Tibial artery (tissue), 4 donors: ENCODE data around the gene PSMD9.

Experiments
- DNase-seq, 2 donors: peaks; one replicate each; pipeline ENCODE4 v3.0.0-alpha.2; 2019
- H3K27ac ChIP-seq, 2 donors: fragments of 200-600 bp; sonication (generic) in 1 of 2; 1 replicate in 1 of 2; 2 replicates in 1 of 2; pipeline ENCODE4 v1.5.1; 2018 to 2019; ENCODE audit warnings: mild to moderate bottlenecking in 1 of 2
- H3K27me3 ChIP-seq, 2 donors: fragments of 200-600 bp; sonication (generic) in 1 of 2; one replicate each; pipeline versions ENCODE4 v1.5.1 to v1.6.0; 2016 to 2019
- H3K36me3 ChIP-seq, 3 donors: fragments of 200-600 bp; sonication (generic) in 2 of 3; one replicate each; pipeline ENCODE4 v1.5.1; 2016 to 2019; ENCODE audit warnings: mild to moderate bottlenecking in 2 of 3
- H3K4me1 ChIP-seq, 4 donors: fragments of 200-600 bp; sonication (generic) in 2 of 4; 1 replicate in 3 of 4; 2 replicates in 1 of 4; pipeline ENCODE4 v1.5.1; 2016 to 2019
- H3K4me3 ChIP-seq, 2 donors: fragments of 200-600 bp; sonication (generic) in 1 of 2; 1 replicate in 1 of 2; 2 replicates in 1 of 2; pipeline ENCODE4 v1.5.1; 2018 to 2019; ENCODE audit warnings: mild to moderate bottlenecking in 2 of 2
- H3K9me3 ChIP-seq, 3 donors: fragments of 200-600 bp; sonication (generic) in 1 of 3; one replicate each; pipeline ENCODE4 v1.5.1; 2016 to 2019
- intact Hi-C: fragments of 100-400 bp; cut with DNase I; formaldehyde crosslinking; loops from one replicate; pipeline ENCODE4 v1.15.0; 2023; ENCODE audit warnings: low total_unique reads
- TF ChIP-seq, protein P1 (sequence below), 2 experiments: fragments of 200-600 bp in 1 of 2; fragments of 450-650 bp in 1 of 2; IDR thresholded peaks; one replicate each; pipeline ENCODE4 v1.5.1; 2017 to 2019; ENCODE audit warnings: antibody characterized with exemption in 2 of 2, mild to moderate bottlenecking in 1 of 2, moderate library complexity in 1 of 2

The PSMD9 gene

DNA sequence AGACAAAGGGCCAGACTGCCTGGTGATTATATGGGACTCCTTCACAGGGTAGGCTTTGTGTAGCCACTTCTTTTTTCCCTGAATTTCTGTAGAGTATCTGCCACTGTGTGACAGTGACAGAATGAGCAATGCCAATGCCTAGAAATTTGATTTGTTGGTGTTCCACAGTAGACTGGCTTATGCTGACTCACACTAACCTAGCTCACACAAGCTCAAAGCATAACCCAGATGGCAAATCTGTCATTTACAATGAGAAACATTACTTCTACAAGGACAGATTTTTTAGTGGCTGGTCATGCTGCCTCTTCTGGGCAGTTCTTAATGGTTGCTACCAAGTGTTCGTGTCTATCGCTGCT, 45.7 kb downstream of the PSMD9 start:
- no peak for DNase-seq
- H3K4me1 ChIP-seq: no peaks in the 10 kb centered on the region

DNA sequence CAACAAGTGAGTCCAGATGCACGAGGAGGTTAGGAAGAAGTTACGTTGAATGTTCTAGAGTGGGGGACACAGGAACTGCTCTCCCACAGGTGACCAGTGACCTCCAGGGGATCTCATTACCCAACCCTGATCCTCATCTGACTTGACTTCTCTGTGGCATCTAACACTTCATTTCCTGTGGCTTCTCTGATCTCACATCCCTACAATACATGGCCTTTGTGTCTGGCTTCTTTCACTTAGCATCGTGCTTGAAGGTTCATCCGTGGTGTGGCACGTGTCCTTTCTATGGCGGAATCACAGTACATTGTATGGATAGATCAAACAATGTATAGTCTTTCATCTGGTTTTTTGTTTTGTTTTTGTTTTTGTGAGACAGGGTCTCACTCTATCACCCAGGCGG, 49.1 kb downstream of the PSMD9 start:
- Histone ChIP-seq H3K4me3 (no peak overlapping the region), H3K36me3 (peaks cover 0 to 27% (median 7%) of the 10 kb centered on the region in 3 donors), H3K27ac (no peak overlapping the region), H3K27me3 (no peaks in the 10 kb centered on the region), H3K9me3 (no peaks in the 10 kb centered on the region), H3K4me1 (no peaks in the 10 kb centered on the region)
- DNase-seq: no peak
- TF ChIP-seq, protein P1, sequence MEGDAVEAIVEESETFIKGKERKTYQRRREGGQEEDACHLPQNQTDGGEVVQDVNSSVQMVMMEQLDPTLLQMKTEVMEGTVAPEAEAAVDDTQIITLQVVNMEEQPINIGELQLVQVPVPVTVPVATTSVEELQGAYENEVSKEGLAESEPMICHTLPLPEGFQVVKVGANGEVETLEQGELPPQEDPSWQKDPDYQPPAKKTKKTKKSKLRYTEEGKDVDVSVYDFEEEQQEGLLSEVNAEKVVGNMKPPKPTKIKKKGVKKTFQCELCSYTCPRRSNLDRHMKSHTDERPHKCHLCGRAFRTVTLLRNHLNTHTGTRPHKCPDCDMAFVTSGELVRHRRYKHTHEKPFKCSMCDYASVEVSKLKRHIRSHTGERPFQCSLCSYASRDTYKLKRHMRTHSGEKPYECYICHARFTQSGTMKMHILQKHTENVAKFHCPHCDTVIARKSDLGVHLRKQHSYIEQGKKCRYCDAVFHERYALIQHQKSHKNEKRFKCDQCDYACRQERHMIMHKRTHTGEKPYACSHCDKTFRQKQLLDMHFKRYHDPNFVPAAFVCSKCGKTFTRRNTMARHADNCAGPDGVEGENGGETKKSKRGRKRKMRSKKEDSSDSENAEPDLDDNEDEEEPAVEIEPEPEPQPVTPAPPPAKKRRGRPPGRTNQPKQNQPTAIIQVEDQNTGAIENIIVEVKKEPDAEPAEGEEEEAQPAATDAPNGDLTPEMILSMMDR (IDR thresholded peaks at IDR 0.05): no peak
- intact Hi-C loops: no loop called here

More for the DNA sequence above, 45.7 kb downstream of the PSMD9 start:
- TF ChIP-seq, protein P1 (IDR thresholded peaks at IDR 0.05): no peak
- no peak overlapping the region for H3K27ac ChIP-seq
- H3K27me3 ChIP-seq: no peaks in the 10 kb centered on the region
- intact Hi-C loops: no loop called here
- no peaks in the 10 kb centered on the region for H3K9me3 ChIP-seq
- H3K4me3 ChIP-seq: no peak overlapping the region
- H3K36me3 ChIP-seq: peaks cover 0 to 23% (median 7%) of the 10 kb centered on the region in 3 donors

DNA sequence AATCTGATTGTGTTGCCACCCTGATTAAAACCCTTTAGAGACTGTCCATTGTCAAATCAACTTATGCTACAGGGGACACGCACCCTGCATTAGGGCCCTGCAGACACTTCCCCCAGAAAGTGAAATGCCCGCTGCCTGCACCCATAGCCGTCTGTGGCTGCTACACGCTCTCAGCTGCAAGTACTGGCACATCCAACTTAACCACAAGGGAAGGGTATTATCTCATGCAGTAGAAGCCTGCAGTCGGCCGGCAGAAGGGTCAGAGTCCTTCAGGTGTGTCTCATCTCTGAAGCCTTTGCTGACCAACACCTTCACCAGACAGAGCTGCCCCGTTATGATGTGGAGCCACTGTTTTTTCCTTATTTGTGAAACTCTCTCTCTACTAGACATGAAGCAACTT, 50.6 kb downstream of the PSMD9 start:
- H3K27me3 ChIP-seq: no peaks in the 10 kb centered on the region
- no peak overlapping the region for H3K27ac ChIP-seq
- H3K36me3 ChIP-seq: peaks cover 0 to 38% (median 7%) of the 10 kb centered on the region in 3 donors
- TF ChIP-seq, protein P1 (IDR thresholded peaks at IDR 0.05): no peak
- no peak for DNase-seq
- intact Hi-C loops: no loop called here
- H3K9me3 ChIP-seq: no peaks in the 10 kb centered on the region
- no peak overlapping the region for H3K4me3 ChIP-seq
- H3K4me1 ChIP-seq: no peaks in the 10 kb centered on the region

DNA sequence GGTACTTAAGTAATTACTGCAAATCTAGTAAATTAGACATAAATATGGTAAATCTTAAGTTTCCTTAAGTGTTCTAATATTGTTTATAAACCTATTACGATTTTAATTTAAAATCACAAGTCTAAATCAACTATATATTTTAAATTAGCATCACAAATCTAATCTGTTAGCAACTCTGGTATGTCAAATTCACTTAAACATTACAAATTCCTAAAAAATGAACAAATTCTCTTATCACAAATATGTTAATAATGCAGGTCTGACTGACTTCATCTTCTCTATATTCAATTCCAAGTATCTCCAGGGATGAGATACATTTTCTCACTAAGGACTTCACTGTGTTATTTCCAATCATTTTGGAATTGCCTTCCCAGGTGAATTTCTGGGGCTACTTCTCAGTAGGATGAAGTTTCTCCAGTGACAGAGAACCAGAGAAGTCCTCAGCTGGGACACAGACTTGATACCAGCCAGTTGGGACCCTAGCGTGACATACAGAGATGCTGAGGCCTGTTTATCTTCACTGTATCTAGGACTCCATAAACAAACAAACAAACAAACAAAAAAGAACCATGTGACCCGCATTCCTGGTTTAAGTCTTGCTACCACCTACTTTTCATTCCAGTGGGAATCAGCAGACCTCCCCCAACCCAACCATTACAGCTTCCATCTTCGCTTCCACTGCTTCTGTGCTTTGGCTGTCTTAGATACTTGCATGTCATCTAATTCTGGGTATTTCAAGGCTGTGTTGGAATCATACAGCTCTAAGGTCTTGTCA, 51.6 kb downstream of the PSMD9 start:
- Histone ChIP-seq H3K4me3 (no peak overlapping the region), H3K27ac (no peak overlapping the region), H3K4me1 (no peaks in the 10 kb centered on the region), H3K9me3 (no peaks in the 10 kb centered on the region), H3K36me3 (peaks cover 0 to 38% (median 7%) of the 10 kb centered on the region in 3 donors), H3K27me3 (no peaks in the 10 kb centered on the region)
- TF ChIP-seq, protein P1 (IDR thresholded peaks at IDR 0.05): no peak
- DNase-seq: no peak
- intact Hi-C loops: no loop called here

DNA sequence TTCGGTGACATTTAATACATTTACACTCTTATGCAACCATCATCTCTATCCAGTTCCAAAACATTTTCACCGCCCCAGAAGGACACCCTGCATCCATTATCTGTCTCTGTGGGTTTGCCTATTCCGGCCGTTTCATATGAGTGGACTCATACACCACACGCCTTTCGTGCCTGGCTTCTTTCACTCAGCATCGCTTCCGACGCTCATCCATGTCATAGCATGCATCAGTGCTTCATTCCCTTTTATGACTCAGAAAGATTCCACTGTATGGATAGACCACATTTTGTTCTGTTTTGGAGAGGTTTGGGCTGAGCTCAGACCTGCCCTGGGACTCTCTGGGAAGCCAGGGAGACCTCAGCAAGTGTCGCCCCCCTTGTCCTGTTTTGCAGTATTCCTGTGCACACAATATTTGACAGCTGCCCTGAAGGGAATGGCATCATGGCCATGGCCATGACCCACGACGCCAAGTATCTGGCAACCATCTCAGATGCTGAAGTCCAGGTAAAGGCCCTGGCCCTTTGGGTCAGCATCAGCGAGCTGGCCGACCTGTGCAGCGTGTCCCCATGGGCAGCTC, 53.6 kb downstream of the PSMD9 start:
- Histone ChIP-seq H3K9me3 (no peaks in the 10 kb centered on the region), H3K27ac (no peak overlapping the region), H3K27me3 (no peaks in the 10 kb centered on the region), H3K4me1 (no peaks in the 10 kb centered on the region), H3K4me3 (no peak overlapping the region), H3K36me3 (peaks cover 0 to 20% (median under 1%) of the 10 kb centered on the region in 3 donors)
- TF ChIP-seq, protein P1 (IDR thresholded peaks at IDR 0.05): no peak
- intact Hi-C loops: no loop called here
- no peak for DNase-seq
